Stimulated activated CD4-positive, alpha-beta T cell treated with anti-CD3 and anti-CD28 coated beads, Interleukin-12 subunit alpha, Interleukin-12 subunit beta, amount 100 ng/mL, for 48 hours (primary cell): ENCODE measurements around the gene USP38.
"Not testable (repeated sequence)": the region's sequence is repeated elsewhere in the genome, so short reads cannot be mapped to it uniquely, and the experiment has no call there.

Experiments
- DNase-seq, 3 donors: peaks; one replicate each; pipeline ENCODE4 v3.0.0-alpha.2; 2020; ENCODE audit warnings: low read depth in 2 of 3, low spot score in 1 of 3

Gene USP38

GRCh38 chr4:143184503-143185252 is at the start of gene USP38:
TSS of gene USP38 (plus strand) at chr4:143184917. CDS start at chr4:143185451, 534 bp downstream.
- peak; percentile 83 to 88 (median 85) for DNase-seq

- no peak for DNase-seq
Measured at GRCh38 chr4:143135358-143135757, 49.4 kb upstream of the USP38 start.

- no peak for DNase-seq
Measured at GRCh38 chr4:143140696-143141095, 44.0 kb upstream of the USP38 start.

GRCh38 chr4:143148521-143148920 is 36.2 kb upstream of the USP38 start:
- DNase-seq = no peak

GRCh38 chr4:143156853-143157252 is 27.9 kb upstream of the USP38 start:
- DNase-seq = no peak

GRCh38 chr4:143163614-143164013 is 21.1 kb upstream of the USP38 start:
- no peak for DNase-seq

GRCh38 chr4:143166722-143167121 is 18.0 kb upstream of the USP38 start:
- not testable (repeated sequence) for DNase-seq

- DNase-seq = no peak
Measured at GRCh38 chr4:143178923-143179322, 5.8 kb upstream of the USP38 start.

- no peak for DNase-seq
Measured at GRCh38 chr4:143183513-143184216, 1.1 kb upstream of the USP38 start.

- DNase-seq = no peak
Measured at GRCh38 chr4:143184217-143184502, 557 bp upstream of the USP38 start.

GRCh38 chr4:143185253-143186107 is 763 bp downstream of the USP38 start:
- DNase-seq = peak in 2 of 3 donors; percentile 1 to 20

GRCh38 chr4:143186212-143186611 is 1.5 kb downstream of the USP38 start:
- no peak for DNase-seq

- DNase-seq = no peak
Measured at GRCh38 chr4:143186649-143187048, 1.9 kb downstream of the USP38 start.

GRCh38 chr4:143188136-143189088 is 3.7 kb downstream of the USP38 start:
- no peak for DNase-seq

GRCh38 chr4:143189528-143189927 is 4.8 kb downstream of the USP38 start:
- no peak for DNase-seq

- no peak for DNase-seq
Measured at GRCh38 chr4:143195581-143195980, 10.9 kb downstream of the USP38 start.

GRCh38 chr4:143196323-143196722 is 11.6 kb downstream of the USP38 start:
- DNase-seq = no peak

- DNase-seq = no peak
Measured at GRCh38 chr4:143199503-143199902, 14.8 kb downstream of the USP38 start.

GRCh38 chr4:143202824-143203223 is 18.1 kb downstream of the USP38 start:
- DNase-seq = no peak

GRCh38 chr4:143203577-143203976 is 18.9 kb downstream of the USP38 start:
- no peak for DNase-seq

- DNase-seq = no peak
Measured at GRCh38 chr4:143207555-143207954, 22.8 kb downstream of the USP38 start.
